Endodermal cell (in vitro differentiated cells): ENCODE results near the gene LPXN. TPM values are rescaled to one million over a fixed set of nuclear protein-coding genes. Genes with fewer than 3 reads are reported as not detected.

Experiments
- DNase-seq: peaks from one replicate; pipeline ENCODE4 v3.0.0-alpha.2; 2017
- H3K27ac ChIP-seq: 2 replicates; pipeline ENCODE4 v1.5.1; 2013; ENCODE audit warnings: mild to moderate bottlenecking, low read depth, low read length, moderate library complexity
- H3K27me3 ChIP-seq: 2 replicates; pipeline ENCODE4 v1.6.1; 2013; ENCODE audit warnings: mild to moderate bottlenecking, low read length, moderate library complexity; ENCODE audit not compliant: insufficient read depth, control insufficient read depth, poor library complexity, severe bottlenecking
- H3K36me3 ChIP-seq: 2 replicates; pipeline ENCODE4 v1.7.0; 2013; ENCODE audit warnings: mild to moderate bottlenecking, low read length, moderate library complexity; ENCODE audit not compliant: control insufficient read depth, insufficient read depth
- H3K4me1 ChIP-seq: one replicate; pipeline ENCODE4 v1.7.0; 2013; ENCODE audit warnings: low read length; ENCODE audit not compliant: control insufficient read depth, insufficient read depth
- H3K4me3 ChIP-seq: 2 replicates; pipeline ENCODE4 v1.5.1; 2013; ENCODE audit warnings: mild to moderate bottlenecking, low read length, moderate library complexity
- H3K9ac ChIP-seq: 2 replicates; pipeline ENCODE4 v1.6.1; 2013; ENCODE audit warnings: mild to moderate bottlenecking, low read length, moderate library complexity; ENCODE audit not compliant: poor library complexity, severe bottlenecking; ENCODE audit errors: extremely low read depth
- H3K9me3 ChIP-seq: 2 replicates; pipeline ENCODE4 v1.6.1; 2013; ENCODE audit warnings: mild to moderate bottlenecking, low read length, moderate library complexity; ENCODE audit not compliant: control insufficient read depth
- H3K27ac Mint-ChIP-seq: 2 replicates; pipeline ENCODE4 v1.8.0; 2020; ENCODE audit warnings: mixed read lengths
- H3K27me3 Mint-ChIP-seq: 2 replicates; pipeline ENCODE4 v1.8.0; 2021; ENCODE audit warnings: mild to moderate bottlenecking, mixed read lengths; ENCODE audit not compliant: insufficient read depth
- H3K36me3 Mint-ChIP-seq: 2 replicates; pipeline ENCODE4 v1.8.0; 2020; ENCODE audit warnings: low read depth, mixed read lengths
- H3K4me1 Mint-ChIP-seq: 2 replicates; pipeline ENCODE4 v1.8.0; 2020; ENCODE audit warnings: mixed read lengths
- H3K4me3 Mint-ChIP-seq: 2 replicates; pipeline ENCODE4 v1.8.0; 2020; ENCODE audit warnings: mild to moderate bottlenecking, moderate library complexity, mixed read lengths
- H3K9me3 Mint-ChIP-seq: 2 replicates; pipeline ENCODE4 v1.8.0; 2020; ENCODE audit warnings: mild to moderate bottlenecking, mixed read lengths
- WGBS, 2 experiments: methylation state at CpG; one replicate each; pipeline versions ENCODE4 v1.1.5 to v1.1.7; 2013; ENCODE audit warnings: missing lambda C conversion rate in 2 of 2, mixed read lengths in 1 of 2; ENCODE audit not compliant: insufficient coverage in 1 of 2, insufficient read length in 1 of 2; 5-methylcytosine and 5-hydroxymethylcytosine counted together
- total RNA-seq, 2 donors: library from RNA; stranded (reverse); fragmentation: NEBNext Ultra II Directional in 1 of 2; extraction: Animal tissue kit (Norgen Biotek cat#: 25700) in 1 of 2; gene quantifications; 2 replicates in 1 of 2; 3 replicates in 1 of 2; pipeline ENCODE4 v1.2.1, GENCODE V29; 2021
- TF ChIP-seq, protein P1 (sequence below): fragments of 200-600 bp; sonication (generic); conservative IDR thresholded peaks from 2 replicates; pipeline ENCODE4 v1.5.0; 2021; ENCODE audit warnings: antibody characterized with exemption, mild to moderate bottlenecking

LPXN gene
- total RNA-seq, 2 donors from 2014 or later, result 1.9 to 2.7 TPM

GRCh38 chr11:58621586-58622262 is 46.1 kb upstream of the LPXN start:
- H3K27me3 Mint-ChIP-seq, result no peaks in the 10 kb centered on the region
- H3K27ac Mint-ChIP-seq, result no peak overlapping the region
- no peak for DNase-seq
- H3K4me3 Mint-ChIP-seq, result no peak overlapping the region
- Histone ChIP-seq H3K36me3 (peaks cover 92% of the 10 kb centered on the region), H3K27ac (no peak overlapping the region), H3K4me3 (no peak overlapping the region), H3K9ac (no peak overlapping the region), H3K9me3 (no peaks in the 10 kb centered on the region), H3K4me1 (no peaks in the 10 kb centered on the region), H3K27me3 (no peaks in the 10 kb centered on the region)
- H3K4me1 Mint-ChIP-seq, result peaks cover 14% of the 10 kb centered on the region
- H3K36me3 Mint-ChIP-seq, result peaks cover 62% of the 10 kb centered on the region
- TF ChIP-seq, protein P1, sequence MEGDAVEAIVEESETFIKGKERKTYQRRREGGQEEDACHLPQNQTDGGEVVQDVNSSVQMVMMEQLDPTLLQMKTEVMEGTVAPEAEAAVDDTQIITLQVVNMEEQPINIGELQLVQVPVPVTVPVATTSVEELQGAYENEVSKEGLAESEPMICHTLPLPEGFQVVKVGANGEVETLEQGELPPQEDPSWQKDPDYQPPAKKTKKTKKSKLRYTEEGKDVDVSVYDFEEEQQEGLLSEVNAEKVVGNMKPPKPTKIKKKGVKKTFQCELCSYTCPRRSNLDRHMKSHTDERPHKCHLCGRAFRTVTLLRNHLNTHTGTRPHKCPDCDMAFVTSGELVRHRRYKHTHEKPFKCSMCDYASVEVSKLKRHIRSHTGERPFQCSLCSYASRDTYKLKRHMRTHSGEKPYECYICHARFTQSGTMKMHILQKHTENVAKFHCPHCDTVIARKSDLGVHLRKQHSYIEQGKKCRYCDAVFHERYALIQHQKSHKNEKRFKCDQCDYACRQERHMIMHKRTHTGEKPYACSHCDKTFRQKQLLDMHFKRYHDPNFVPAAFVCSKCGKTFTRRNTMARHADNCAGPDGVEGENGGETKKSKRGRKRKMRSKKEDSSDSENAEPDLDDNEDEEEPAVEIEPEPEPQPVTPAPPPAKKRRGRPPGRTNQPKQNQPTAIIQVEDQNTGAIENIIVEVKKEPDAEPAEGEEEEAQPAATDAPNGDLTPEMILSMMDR, result no peak
- H3K9me3 Mint-ChIP-seq, result no peaks in the 10 kb centered on the region
- 82% methylated on average over 3 of the region's 4 CpGs; no CpG with 5 or more reads in 1 of the 2 experiments for WGBS, 2 experiments

- H3K27me3 ChIP-seq, result no peaks in the 10 kb centered on the region
- Mint-ChIP-seq H3K9me3 (no peaks in the 10 kb centered on the region), H3K27ac (peak overlapping the region; percentile 19), H3K36me3 (peaks cover 73% of the 10 kb centered on the region), H3K4me1 (peaks cover 14% of the 10 kb centered on the region), H3K27me3 (no peaks in the 10 kb centered on the region), H3K4me3 (no peak overlapping the region)
- TF ChIP-seq, protein P1, result peak; percentile 62
- no peak overlapping the region for H3K27ac ChIP-seq
- H3K9ac ChIP-seq, result no peak overlapping the region
- 88 to 89% methylated on average over 3 to 4 of the region's 4 CpGs for WGBS, 2 experiments
- DNase-seq, result peak; percentile 52
- no peaks in the 10 kb centered on the region for H3K4me1 ChIP-seq
- H3K36me3 ChIP-seq, result peaks cover 95% of the 10 kb centered on the region
- H3K9me3 ChIP-seq, result no peaks in the 10 kb centered on the region
- H3K4me3 ChIP-seq, result no peak overlapping the region
These were observed 42.4 kb upstream of the LPXN start for GRCh38 chr11:58617976-58618557.

DNA sequence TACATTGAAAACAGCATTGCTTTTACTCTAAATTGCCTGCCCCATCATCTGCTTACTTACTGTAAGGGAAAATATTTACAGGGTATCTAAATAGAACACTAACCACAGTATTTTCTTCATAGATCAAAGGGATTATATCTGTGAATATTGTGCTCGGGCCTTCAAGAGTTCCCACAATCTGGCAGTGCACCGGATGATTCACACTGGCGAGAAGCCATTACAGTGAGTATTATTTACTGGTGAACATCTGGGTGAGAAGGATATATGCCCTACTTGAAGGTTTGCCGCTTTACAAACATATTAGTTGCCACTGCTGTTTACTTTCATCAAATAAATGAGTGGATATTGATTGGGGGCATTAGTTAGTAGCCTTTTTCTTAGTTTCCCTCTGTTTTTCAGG is 40.9 kb upstream of the LPXN start:
- Histone ChIP-seq H3K9me3 (no peaks in the 10 kb centered on the region), H3K27ac (no peak overlapping the region), H3K27me3 (no peaks in the 10 kb centered on the region), H3K36me3 (peaks cover 95% of the 10 kb centered on the region), H3K4me1 (no peaks in the 10 kb centered on the region), H3K9ac (no peak overlapping the region), H3K4me3 (no peak overlapping the region)
- Mint-ChIP-seq H3K36me3 (peaks cover 75% of the 10 kb centered on the region), H3K27me3 (no peaks in the 10 kb centered on the region), H3K4me1 (peaks cover 14% of the 10 kb centered on the region), H3K4me3 (no peak overlapping the region), H3K27ac (no peak overlapping the region), H3K9me3 (no peaks in the 10 kb centered on the region)
- TF ChIP-seq, protein P1, result no peak
- WGBS, 2 experiments, result 92% methylated on average over 4 of the region's 4 CpGs; no CpG with 5 or more reads in 1 of the 2 experiments
- no peak for DNase-seq
